Cardiac muscle cell (in vitro differentiated cells and primary cell): Measurements from ENCODE around the gene PRKCH. TPM values are rescaled to one million over a fixed set of nuclear protein-coding genes. Genes with fewer than 3 reads are reported as not detected.

Source experiments
- DNase-seq, 2 donors: peaks; one replicate each; pipeline versions ENCODE4 v3.0.0 to v3.0.0-alpha.2; 2010 to 2017; ENCODE audit warnings: low read depth in 1 of 2, low spot score in 1 of 2
- H3K27ac ChIP-seq: fragments of 200-600 bp; sonication (generic); 2 replicates; pipeline ENCODE4 v1.5.1; 2016
- H3K27me3 ChIP-seq: fragments of 200-600 bp; sonication (generic); 2 replicates; pipeline ENCODE4 v1.6.0; 2016; ENCODE audit warnings: control low read depth
- H3K36me3 ChIP-seq: fragments of 200-600 bp; sonication (generic); 2 replicates; pipeline ENCODE4 v1.5.1; 2016; ENCODE audit warnings: control low read depth
- H3K4me1 ChIP-seq: fragments of 200-600 bp; sonication (generic); 2 replicates; pipeline ENCODE4 v1.8.1; 2017; ENCODE audit warnings: low read depth, mild to moderate bottlenecking, mixed run types
- H3K4me3 ChIP-seq: fragments of 200-600 bp; sonication (generic); 2 replicates; pipeline ENCODE4 v1.5.1; 2016; ENCODE audit warnings: mild to moderate bottlenecking
- H3K9me3 ChIP-seq: fragments of 200-600 bp; sonication (generic); 2 replicates; pipeline ENCODE4 v1.5.1; 2017; ENCODE audit warnings: low read depth, mild to moderate bottlenecking, control low read depth
- polyA plus RNA-seq: library from polyadenylated mRNA; unstranded; fragments of >200 nt; fragmentation: Nextera tagmentation; extraction: Ambion mirVana; gene quantifications from 2 replicates; pipeline ENCODE4 v1.2.1, GENCODE V29; 2016
- total RNA-seq: library from RNA; depleted of rRNA; stranded (reverse); fragments of >200 nt; gene quantifications from 2 replicates; pipeline ENCODE4 v1.2.3, GENCODE V29; 2016
- TF ChIP-seq, protein P1 (sequence below): IDR thresholded peaks from 2 replicates; pipeline ENCODE4 v1.5.1; 2012; ENCODE audit warnings: low read depth, mild to moderate bottlenecking, low read length

Gene PRKCH
- total and polyA plus RNA-seq, 2 experiments from 2014 or later = 51.0 to 128 TPM

DNA sequence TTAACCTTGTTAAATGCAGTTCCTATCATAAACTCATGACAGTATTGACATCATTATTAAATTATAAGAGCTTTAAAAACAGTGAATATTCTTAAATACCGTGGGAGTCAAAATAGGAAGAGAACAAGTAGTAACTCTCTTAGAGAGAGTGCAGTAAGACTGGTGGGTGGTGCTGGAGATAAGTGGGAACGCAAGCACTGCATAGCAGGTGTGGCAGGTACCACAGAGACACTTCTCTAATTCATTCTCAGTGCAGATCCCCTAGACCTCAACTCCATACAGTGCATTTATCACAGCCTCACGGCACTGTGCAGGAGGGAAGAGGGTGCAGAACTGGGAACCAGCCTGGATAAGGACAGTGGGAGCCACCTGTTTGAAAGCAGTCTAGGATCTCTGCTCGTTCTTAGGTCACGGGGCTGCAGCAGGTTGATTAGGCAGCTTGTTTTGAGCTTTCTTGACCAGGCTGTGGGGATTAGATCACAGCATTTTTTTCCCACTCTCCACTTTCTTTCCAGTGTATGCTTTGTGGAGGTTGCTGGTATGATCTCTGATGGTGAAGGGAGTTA, 165.6 kb downstream of the PRKCH start:
- no peak overlapping the region for H3K27ac ChIP-seq
- TF ChIP-seq, protein P1, sequence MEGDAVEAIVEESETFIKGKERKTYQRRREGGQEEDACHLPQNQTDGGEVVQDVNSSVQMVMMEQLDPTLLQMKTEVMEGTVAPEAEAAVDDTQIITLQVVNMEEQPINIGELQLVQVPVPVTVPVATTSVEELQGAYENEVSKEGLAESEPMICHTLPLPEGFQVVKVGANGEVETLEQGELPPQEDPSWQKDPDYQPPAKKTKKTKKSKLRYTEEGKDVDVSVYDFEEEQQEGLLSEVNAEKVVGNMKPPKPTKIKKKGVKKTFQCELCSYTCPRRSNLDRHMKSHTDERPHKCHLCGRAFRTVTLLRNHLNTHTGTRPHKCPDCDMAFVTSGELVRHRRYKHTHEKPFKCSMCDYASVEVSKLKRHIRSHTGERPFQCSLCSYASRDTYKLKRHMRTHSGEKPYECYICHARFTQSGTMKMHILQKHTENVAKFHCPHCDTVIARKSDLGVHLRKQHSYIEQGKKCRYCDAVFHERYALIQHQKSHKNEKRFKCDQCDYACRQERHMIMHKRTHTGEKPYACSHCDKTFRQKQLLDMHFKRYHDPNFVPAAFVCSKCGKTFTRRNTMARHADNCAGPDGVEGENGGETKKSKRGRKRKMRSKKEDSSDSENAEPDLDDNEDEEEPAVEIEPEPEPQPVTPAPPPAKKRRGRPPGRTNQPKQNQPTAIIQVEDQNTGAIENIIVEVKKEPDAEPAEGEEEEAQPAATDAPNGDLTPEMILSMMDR = no peak

DNA sequence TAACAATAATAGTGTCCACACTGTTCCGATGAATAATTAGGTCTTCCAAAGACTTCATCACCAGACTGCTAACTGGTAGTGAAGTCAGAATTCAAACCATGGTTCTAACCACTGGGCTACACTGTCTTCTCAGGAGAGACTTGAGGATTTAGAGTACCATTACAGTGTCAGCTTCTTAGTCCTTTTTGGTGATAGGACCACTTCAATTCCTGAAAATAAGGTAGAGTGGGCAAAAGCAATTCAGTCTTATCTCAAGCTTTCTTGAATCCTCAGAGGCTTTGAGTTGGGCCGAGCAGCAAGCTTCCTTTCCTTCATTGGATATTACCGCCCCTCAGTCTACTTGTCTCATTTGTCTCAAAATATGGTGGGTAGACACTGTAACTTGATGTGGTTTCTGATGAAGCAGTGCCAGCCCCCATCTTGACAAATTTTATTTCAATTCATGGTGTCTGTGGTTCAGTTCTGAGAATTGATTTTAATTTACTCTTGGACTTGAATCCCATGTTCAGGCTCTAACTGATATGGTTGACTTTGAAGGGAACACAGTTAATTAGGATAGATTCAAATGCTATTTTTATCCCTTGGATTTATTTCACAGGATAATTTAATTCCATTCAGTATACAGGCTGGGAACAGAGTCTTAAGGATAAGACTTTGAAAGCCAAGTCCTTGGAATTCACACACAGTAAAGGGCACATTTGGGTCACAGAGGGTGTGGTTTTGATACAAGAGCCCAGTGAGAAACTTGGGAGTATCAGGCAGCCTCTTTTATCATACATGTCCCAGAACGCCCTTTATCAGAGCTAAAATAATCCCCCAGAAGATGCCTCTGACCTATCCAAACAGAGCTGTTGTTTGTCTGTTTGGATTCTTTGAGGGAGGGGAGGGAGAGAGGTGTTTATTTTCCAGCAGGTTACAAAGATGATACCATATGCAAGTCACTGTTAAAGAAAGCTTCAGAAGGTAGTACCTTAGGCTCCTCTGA, 167.3 kb downstream of the PRKCH start:
- no peak for DNase-seq
- no peaks in the 10 kb centered on the region for H3K27me3 ChIP-seq
- peaks cover 11% of the 10 kb centered on the region for H3K36me3 ChIP-seq
- H3K4me3 ChIP-seq = no peak overlapping the region
- no peaks in the 10 kb centered on the region for H3K9me3 ChIP-seq
- peak overlapping the region; percentile 14 for H3K27ac ChIP-seq
- H3K4me1 ChIP-seq = peaks cover 11% of the 10 kb centered on the region
- TF ChIP-seq, protein P1 = no peak

More for the DNA sequence above, 165.6 kb downstream of the PRKCH start:
- peaks cover 11% of the 10 kb centered on the region for H3K4me1 ChIP-seq
- H3K27me3 ChIP-seq = no peaks in the 10 kb centered on the region
- H3K36me3 ChIP-seq = peaks cover 11% of the 10 kb centered on the region
- no peaks in the 10 kb centered on the region for H3K9me3 ChIP-seq
- no peak overlapping the region for H3K4me3 ChIP-seq
- no peak for DNase-seq

DNA sequence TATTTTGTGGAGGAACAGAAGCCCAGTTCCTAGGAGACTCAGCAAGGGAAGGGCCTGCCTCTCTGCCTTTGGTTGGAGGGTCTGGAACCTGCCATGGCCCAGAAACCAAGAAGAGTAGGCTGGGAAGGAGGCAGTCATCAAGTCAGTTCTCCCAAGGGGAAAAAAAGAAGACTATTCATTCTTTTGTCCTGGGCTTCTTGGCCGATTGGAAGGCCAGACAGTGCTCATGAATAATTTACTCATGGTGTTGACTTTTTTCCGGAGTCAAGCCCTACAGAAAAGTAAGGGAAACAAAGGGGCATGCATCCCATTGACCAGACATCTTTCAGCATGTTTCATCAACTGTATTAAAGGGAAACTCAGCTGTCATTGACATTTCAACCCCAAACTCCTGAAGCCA, 168.1 kb downstream of the PRKCH start:
- TF ChIP-seq, protein P1 = no peak
- H3K36me3 ChIP-seq = peaks cover 11% of the 10 kb centered on the region
- H3K4me1 ChIP-seq = peaks cover 6% of the 10 kb centered on the region
- no peaks in the 10 kb centered on the region for H3K27me3 ChIP-seq
- no peak for DNase-seq
- H3K27ac ChIP-seq = peak overlapping the region; percentile 14
- H3K4me3 ChIP-seq = no peak overlapping the region
- no peaks in the 10 kb centered on the region for H3K9me3 ChIP-seq

DNA sequence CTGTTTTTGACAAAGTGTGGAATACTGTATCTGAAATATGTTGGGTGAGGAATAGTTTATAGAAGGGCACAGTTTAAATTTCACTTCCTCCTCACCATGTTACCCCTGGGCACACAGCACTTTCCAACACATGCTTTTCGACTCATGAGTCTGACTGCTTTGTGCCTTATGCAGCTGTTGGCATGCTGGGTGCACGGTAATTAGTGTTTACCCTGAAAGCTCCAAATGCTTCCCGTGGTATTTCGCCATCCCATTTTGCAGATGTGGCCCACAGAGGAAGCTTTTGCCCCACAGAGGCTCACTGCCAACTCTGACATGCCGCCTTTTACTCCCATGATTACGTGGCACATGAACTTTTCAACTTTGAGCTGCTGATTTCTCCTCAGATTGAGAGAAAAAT, 168.6 kb downstream of the PRKCH start:
- TF ChIP-seq, protein P1 = no peak
- Histone ChIP-seq H3K4me3 (no peak overlapping the region), H3K27me3 (no peaks in the 10 kb centered on the region), H3K9me3 (no peaks in the 10 kb centered on the region), H3K27ac (no peak overlapping the region), H3K36me3 (peaks cover 11% of the 10 kb centered on the region), H3K4me1 (peaks cover 6% of the 10 kb centered on the region)
- DNase-seq = peak in 1 of 2 donors; percentile 67

DNA sequence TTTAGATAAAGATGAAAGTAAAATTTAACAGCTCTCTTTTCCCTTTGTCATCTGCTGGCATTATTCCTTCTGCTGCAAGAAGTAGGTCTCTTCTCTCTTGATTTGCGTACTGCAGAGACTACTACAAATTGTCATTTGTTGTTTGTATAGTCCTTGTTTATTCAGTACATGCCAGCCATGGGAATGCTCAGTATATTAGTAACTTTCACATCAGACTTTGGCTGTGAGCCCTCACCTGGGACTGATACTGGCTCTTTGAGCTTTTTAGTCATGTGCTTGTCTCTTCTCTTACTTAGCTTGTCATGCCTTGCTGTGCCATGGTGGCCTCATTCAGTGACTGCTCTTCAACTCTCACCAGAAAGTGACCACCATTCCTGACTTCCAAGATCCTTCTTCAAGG, 169.8 kb downstream of the PRKCH start:
- Histone ChIP-seq H3K4me3 (no peak overlapping the region), H3K27me3 (no peaks in the 10 kb centered on the region), H3K4me1 (peaks cover 6% of the 10 kb centered on the region), H3K36me3 (peaks cover under 1% of the 10 kb centered on the region), H3K9me3 (no peaks in the 10 kb centered on the region), H3K27ac (no peak overlapping the region)
- DNase-seq = no peak
- TF ChIP-seq, protein P1 = no peak
